ENCODE data around the gene MTCL1.

DNA sequence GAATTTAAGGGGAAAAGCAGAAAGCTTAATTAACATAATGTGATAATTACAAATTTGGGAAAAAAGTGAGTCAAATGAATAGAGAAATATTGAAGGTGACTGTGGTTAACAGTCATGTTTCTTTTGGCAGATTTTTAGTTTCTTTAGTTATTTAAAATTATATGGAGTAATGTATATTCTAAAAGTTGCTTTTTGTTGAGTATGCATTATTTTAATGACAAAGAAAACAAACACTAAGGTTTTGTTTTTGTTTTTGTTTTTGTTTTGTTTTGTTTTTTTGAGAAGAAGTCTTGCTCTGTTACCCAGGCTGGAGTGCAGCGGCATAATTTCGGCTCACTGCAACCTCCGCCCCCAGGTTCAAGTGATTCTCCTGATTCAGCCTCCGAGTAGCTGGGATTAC lies 30.3 kb upstream of the MTCL1 start:
- TF ChIP-seq POLR2A (IDR thresholded peaks at IDR 0.05) (no peak), POLR2AphosphoS5 (IDR thresholded peaks at IDR 0.05) (no peak), EP300 (IDR thresholded peaks at IDR 0.05; ENCODE audit: low read depth) (no peak)
- TF ChIP-seq, protein P1, sequence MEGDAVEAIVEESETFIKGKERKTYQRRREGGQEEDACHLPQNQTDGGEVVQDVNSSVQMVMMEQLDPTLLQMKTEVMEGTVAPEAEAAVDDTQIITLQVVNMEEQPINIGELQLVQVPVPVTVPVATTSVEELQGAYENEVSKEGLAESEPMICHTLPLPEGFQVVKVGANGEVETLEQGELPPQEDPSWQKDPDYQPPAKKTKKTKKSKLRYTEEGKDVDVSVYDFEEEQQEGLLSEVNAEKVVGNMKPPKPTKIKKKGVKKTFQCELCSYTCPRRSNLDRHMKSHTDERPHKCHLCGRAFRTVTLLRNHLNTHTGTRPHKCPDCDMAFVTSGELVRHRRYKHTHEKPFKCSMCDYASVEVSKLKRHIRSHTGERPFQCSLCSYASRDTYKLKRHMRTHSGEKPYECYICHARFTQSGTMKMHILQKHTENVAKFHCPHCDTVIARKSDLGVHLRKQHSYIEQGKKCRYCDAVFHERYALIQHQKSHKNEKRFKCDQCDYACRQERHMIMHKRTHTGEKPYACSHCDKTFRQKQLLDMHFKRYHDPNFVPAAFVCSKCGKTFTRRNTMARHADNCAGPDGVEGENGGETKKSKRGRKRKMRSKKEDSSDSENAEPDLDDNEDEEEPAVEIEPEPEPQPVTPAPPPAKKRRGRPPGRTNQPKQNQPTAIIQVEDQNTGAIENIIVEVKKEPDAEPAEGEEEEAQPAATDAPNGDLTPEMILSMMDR (IDR thresholded peaks at IDR 0.05), result no peak
